ENCODE results near the gene NEK5.
"Not testable (repeated sequence)": the region's sequence is repeated elsewhere in the genome, so short reads cannot be mapped to it uniquely, and the experiment has no call there.

NEK5 gene

DNA sequence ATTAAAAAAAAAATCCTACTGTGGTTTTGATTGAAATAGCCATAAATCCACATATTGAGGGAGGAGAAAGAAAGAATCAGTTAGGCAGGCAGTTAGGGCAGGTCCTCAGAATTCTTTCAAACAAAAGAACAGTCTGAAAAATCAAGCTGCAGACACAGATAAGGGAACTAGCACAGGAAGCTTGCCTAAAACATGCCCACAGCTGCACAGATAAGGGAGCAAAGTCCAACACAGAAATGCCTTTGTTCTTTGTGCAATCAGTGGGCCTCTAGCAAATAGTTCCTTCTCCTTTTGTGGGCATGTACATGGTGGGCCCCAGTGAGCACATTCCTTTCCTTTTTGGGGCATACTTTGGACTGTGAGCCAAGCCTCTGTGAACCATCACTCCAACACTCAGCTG, 61.6 kb downstream of the NEK5 start:
- Mint-ChIP-seq H3K4me3 (no peak overlapping the region), H3K27me3 (peaks cover 19% of the 10 kb centered on the region), H3K4me1 (ENCODE audit: low read depth) (peaks cover 8% of the 10 kb centered on the region), H3K9me3 (peaks cover 13% of the 10 kb centered on the region), H3K27ac (no peak overlapping the region), H3K36me3 (ENCODE audit: low read depth) (no peaks in the 10 kb centered on the region)

DNA sequence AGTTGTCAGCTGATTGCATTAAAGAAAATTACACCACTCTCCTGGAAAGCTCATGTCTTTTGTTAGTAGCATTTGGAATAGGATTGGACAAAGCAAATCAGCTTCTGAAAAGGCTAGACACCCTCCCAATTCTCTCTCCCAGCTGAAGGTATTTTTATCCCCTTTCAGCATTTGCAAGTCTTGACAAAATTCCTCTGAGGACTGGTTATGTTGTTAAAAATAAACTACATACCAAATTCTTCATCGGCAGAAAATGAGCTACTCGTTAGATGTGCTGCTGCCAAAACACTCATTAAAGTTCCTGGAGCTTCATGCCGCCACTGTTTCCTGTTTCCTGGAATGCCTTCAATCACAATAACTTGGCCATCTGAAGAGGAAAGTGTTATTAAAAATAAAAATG, 67.3 kb downstream of the NEK5 start:
- Mint-ChIP-seq H3K36me3 (ENCODE audit: low read depth) (no peaks in the 10 kb centered on the region), H3K9me3 (no peaks in the 10 kb centered on the region), H3K27ac (no peak overlapping the region), H3K27me3 (no peaks in the 10 kb centered on the region), H3K4me1 (ENCODE audit: low read depth) (no peaks in the 10 kb centered on the region), H3K4me3 (no peak overlapping the region)

DNA sequence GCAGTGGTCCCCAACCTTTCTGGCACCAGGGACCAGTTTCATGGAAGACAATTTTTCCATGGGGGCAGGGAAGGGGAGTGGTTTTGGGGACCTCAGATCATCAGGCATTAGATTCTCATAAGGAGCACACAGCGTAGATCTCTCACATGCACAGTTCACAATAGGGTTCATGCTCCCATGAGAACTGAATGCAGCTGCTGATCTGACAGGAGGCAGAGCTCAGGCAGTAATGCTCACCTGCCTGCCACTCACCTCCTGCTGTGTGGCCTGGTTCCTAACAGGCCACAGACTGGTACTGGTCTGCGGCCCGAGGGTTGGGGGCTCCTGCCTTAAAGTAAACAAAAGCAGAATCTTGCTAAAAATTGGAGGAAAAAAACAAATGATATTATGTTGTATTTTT, 67.8 kb downstream of the NEK5 start:
- H3K4me1 Mint-ChIP-seq (ENCODE audit: low read depth); H3K9me3 Mint-ChIP-seq; H3K27ac Mint-ChIP-seq; H3K27me3 Mint-ChIP-seq; H3K36me3 Mint-ChIP-seq (ENCODE audit: low read depth); H3K4me3 Mint-ChIP-seq: not testable (repeated sequence)

- no peak overlapping the region for H3K27ac Mint-ChIP-seq
- H3K9me3 Mint-ChIP-seq, result peaks cover 9% of the 10 kb centered on the region
- H3K4me3 Mint-ChIP-seq, result no peak overlapping the region
- H3K27me3 Mint-ChIP-seq, result peaks cover 11% of the 10 kb centered on the region
- H3K36me3 Mint-ChIP-seq (ENCODE audit: low read depth), result no peaks in the 10 kb centered on the region
- no peaks in the 10 kb centered on the region for H3K4me1 Mint-ChIP-seq (ENCODE audit: low read depth)
These were observed 75.4 kb downstream of the NEK5 start for GRCh38 chr13:52053460-52053859.

GRCh38 chr13:52051400-52051799, 77.5 kb downstream of the NEK5 start:
- Mint-ChIP-seq H3K4me1 (ENCODE audit: low read depth) (no peaks in the 10 kb centered on the region), H3K36me3 (ENCODE audit: low read depth) (no peaks in the 10 kb centered on the region), H3K9me3 (peaks cover 9% of the 10 kb centered on the region), H3K27me3 (peaks cover 11% of the 10 kb centered on the region), H3K4me3 (no peak overlapping the region), H3K27ac (no peak overlapping the region)

- H3K27ac Mint-ChIP-seq, result no peak overlapping the region
- no peak overlapping the region for H3K4me3 Mint-ChIP-seq
- no peaks in the 10 kb centered on the region for H3K4me1 Mint-ChIP-seq (ENCODE audit: low read depth)
- peaks cover 9% of the 10 kb centered on the region for H3K9me3 Mint-ChIP-seq
- no peaks in the 10 kb centered on the region for H3K36me3 Mint-ChIP-seq (ENCODE audit: low read depth)
- H3K27me3 Mint-ChIP-seq, result peaks cover 11% of the 10 kb centered on the region
These were observed 80.4 kb downstream of the NEK5 start for GRCh38 chr13:52048516-52048915.

- Mint-ChIP-seq H3K27me3 (peaks cover 11% of the 10 kb centered on the region), H3K4me3 (no peak overlapping the region), H3K27ac (no peak overlapping the region), H3K36me3 (ENCODE audit: low read depth) (no peaks in the 10 kb centered on the region), H3K9me3 (peaks cover 9% of the 10 kb centered on the region), H3K4me1 (ENCODE audit: low read depth) (no peaks in the 10 kb centered on the region)
These were observed 81.4 kb downstream of the NEK5 start for GRCh38 chr13:52047463-52047862.

DNA sequence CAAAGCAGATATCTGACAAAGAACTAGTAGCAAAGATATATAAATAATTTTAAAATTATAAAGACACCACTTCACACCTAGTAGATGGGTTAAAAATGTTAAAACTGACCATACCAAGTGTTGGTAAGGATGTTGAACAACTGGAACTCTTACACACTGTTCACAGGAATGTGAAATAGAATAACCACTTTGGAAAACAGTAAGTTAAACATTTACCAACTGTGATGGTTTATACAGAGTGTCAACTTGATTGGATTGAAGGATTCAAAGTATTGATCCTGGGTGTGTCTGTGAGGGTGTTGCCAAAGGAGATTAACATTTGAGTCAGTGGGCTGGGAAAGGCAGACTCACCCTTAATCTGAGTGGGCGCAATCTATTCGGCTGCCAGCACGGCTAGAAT, 85.2 kb downstream of the NEK5 start:
- H3K4me3 Mint-ChIP-seq, result no peak overlapping the region
- H3K27me3 Mint-ChIP-seq, result no peaks in the 10 kb centered on the region
- H3K36me3 Mint-ChIP-seq (ENCODE audit: low read depth), result peaks cover 5% of the 10 kb centered on the region
- no peak overlapping the region for H3K27ac Mint-ChIP-seq
- H3K9me3 Mint-ChIP-seq, result peaks cover 4% of the 10 kb centered on the region
- no peaks in the 10 kb centered on the region for H3K4me1 Mint-ChIP-seq (ENCODE audit: low read depth)

DNA sequence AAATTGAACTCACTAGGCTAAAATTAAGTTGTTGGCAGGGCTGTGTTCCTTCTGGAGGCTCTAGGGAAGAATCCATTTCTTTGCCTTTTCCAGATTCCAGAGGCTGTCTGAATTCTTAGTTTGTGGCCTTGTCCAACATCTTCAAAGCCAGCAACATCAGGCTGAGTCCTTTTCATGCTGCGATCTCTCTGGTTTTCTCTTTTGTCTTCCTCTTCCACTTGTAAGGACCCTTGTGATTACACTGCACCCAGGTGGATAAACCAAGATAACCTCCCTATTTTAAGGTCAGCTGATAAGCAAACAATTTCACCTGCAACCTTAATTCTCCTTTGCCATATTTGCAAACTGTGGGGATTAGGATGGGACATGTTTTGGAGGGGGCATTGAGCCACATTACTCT, 92.8 kb downstream of the NEK5 start:
- Mint-ChIP-seq H3K4me1 (ENCODE audit: low read depth) (no peaks in the 10 kb centered on the region), H3K4me3 (no peak overlapping the region), H3K9me3 (peaks cover 4% of the 10 kb centered on the region), H3K27ac (no peak overlapping the region), H3K27me3 (no peaks in the 10 kb centered on the region), H3K36me3 (ENCODE audit: low read depth) (peaks cover 17% of the 10 kb centered on the region)

GRCh38 chr13:52034616-52035226, 94.2 kb downstream of the NEK5 start:
- no peaks in the 10 kb centered on the region for H3K27me3 Mint-ChIP-seq
- H3K9me3 Mint-ChIP-seq, result no peaks in the 10 kb centered on the region
- no peaks in the 10 kb centered on the region for H3K4me1 Mint-ChIP-seq (ENCODE audit: low read depth)
- H3K4me3 Mint-ChIP-seq, result no peak overlapping the region
- H3K36me3 Mint-ChIP-seq (ENCODE audit: low read depth), result peaks cover 19% of the 10 kb centered on the region
- H3K27ac Mint-ChIP-seq, result no peak overlapping the region

DNA sequence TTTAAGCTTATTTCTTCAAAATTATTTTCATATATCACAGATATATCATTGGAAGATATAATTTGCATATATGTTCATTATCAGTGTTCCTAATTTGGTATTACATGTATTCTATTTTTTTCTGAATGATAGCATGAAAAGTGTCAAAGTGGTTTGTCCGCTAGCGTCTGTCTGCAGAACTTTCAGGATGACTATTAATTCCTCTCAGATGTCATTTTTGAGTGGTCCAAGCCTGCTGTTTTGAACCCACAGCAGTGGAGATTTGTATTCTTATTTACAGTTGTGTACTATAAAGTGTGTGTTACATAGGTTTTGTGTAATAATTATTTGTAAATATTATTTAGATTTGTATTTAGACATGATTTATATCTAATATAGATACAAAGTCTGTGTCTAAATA, 95.8 kb downstream of the NEK5 start:
- Mint-ChIP-seq H3K27ac (no peak overlapping the region), H3K9me3 (peaks cover 4% of the 10 kb centered on the region), H3K4me3 (no peak overlapping the region), H3K27me3 (no peaks in the 10 kb centered on the region), H3K4me1 (ENCODE audit: low read depth) (no peaks in the 10 kb centered on the region), H3K36me3 (ENCODE audit: low read depth) (peaks cover 33% of the 10 kb centered on the region)

GRCh38 chr13:52030401-52030800, 98.5 kb downstream of the NEK5 start:
- Mint-ChIP-seq H3K36me3 (ENCODE audit: low read depth) (peaks cover 55% of the 10 kb centered on the region), H3K9me3 (peaks cover 15% of the 10 kb centered on the region)
- H3K4me1 Mint-ChIP-seq (ENCODE audit: low read depth); H3K27me3 Mint-ChIP-seq; H3K4me3 Mint-ChIP-seq; H3K27ac Mint-ChIP-seq: not testable (repeated sequence)

- Mint-ChIP-seq H3K36me3 (ENCODE audit: low read depth) (peaks cover 64% of the 10 kb centered on the region), H3K4me3 (no peak overlapping the region), H3K27ac (no peak overlapping the region), H3K4me1 (ENCODE audit: low read depth) (peaks cover 5% of the 10 kb centered on the region), H3K9me3 (peaks cover 15% of the 10 kb centered on the region), H3K27me3 (no peaks in the 10 kb centered on the region)
These were observed 99.3 kb downstream of the NEK5 start for GRCh38 chr13:52029569-52029968.

DNA sequence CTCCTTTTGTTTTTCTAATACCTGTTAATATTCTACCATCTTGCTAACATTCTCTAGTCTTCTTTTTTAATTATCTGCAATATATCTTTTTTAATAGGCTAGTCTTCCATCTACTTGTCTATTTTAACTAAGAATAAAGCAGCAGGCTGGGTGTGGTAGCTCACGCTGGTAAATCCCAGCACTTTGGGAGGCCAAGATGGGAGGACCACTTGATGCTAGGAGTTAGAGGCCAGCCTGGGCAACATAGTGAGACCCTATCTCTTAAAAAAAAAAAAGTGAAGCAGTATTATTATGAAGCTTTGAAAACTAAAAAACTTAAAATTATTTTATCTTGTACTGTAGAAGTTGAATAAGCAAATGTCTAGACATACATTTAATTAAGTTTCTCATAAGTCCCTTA, 101.0 kb downstream of the NEK5 start:
- Mint-ChIP-seq H3K27me3 (no peaks in the 10 kb centered on the region), H3K9me3 (peaks cover 15% of the 10 kb centered on the region), H3K36me3 (ENCODE audit: low read depth) (peaks cover 78% of the 10 kb centered on the region), H3K4me1 (ENCODE audit: low read depth) (peaks cover 5% of the 10 kb centered on the region), H3K4me3 (no peak overlapping the region), H3K27ac (no peak overlapping the region)

DNA sequence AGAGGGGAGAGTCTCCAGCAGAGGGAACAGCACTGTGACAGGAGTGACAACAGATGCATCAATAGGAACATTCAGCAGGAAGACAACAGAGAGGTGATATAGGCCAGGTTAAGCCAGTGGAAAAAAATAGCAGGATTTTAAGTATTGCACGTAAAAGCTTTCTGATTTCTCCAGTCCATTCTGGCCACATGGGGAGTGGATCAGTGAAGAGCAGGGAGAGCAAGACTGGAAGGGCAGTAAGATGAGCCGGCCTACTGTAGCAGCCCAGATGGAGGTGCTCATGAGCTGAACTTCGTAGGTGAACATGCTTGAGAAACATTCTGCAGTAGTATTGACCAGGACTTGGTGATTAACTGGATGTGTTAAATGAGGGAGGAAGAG, 102.6 kb downstream of the NEK5 start:
- Mint-ChIP-seq H3K36me3 (ENCODE audit: low read depth) (peaks cover 87% of the 10 kb centered on the region), H3K4me3 (no peak overlapping the region), H3K27ac (no peak overlapping the region)

GRCh38 chr13:52025475-52026245, 103.2 kb downstream of the NEK5 start:
- Mint-ChIP-seq H3K4me1 (ENCODE audit: low read depth) (peaks cover 5% of the 10 kb centered on the region), H3K36me3 (ENCODE audit: low read depth) (peaks cover 93% of the 10 kb centered on the region), H3K4me3 (no peak overlapping the region), H3K9me3 (peaks cover 15% of the 10 kb centered on the region), H3K27ac (no peak overlapping the region), H3K27me3 (no peaks in the 10 kb centered on the region)

More for the DNA sequence above, 102.6 kb downstream of the NEK5 start:
- Mint-ChIP-seq H3K4me1 (ENCODE audit: low read depth) (peaks cover 5% of the 10 kb centered on the region), H3K27me3 (no peaks in the 10 kb centered on the region), H3K9me3 (peaks cover 15% of the 10 kb centered on the region)

All from stimulated activated naive CD8-positive, alpha-beta T cell treated with anti-CD3 and anti-CD28 coated beads, Interleukin-15, Interleukin-2, amounts not matched to agents 100 ng/mL and 50 ng/mL, for 24 hours (primary cell).